Peyer's patch (tissue), 4 donors: Measurements from ENCODE around the gene CCND2. TPM values are rescaled to one million over a fixed set of nuclear protein-coding genes. Genes with fewer than 3 reads are reported as not detected.

Experiments used
- DNase-seq, 3 donors: peaks; one replicate each; pipeline ENCODE4 v3.0.0-alpha.2; 2017 to 2019
- H3K27ac ChIP-seq, 4 donors: fragments of 200-600 bp; sonication (generic); one replicate each; pipeline ENCODE4 v1.5.1; 2016 to 2019
- H3K27me3 ChIP-seq, 2 donors: fragments of 200-600 bp; sonication (generic); one replicate each; pipeline ENCODE4 v1.5.1; 2019
- H3K36me3 ChIP-seq, 3 donors: fragments of 200-600 bp; sonication (generic); one replicate each; pipeline ENCODE4 v1.5.1; 2016 to 2019
- H3K4me1 ChIP-seq, 4 donors: fragments of 200-600 bp; sonication (generic); one replicate each; pipeline ENCODE4 v1.5.1; 2016 to 2019
- H3K4me3 ChIP-seq, 4 donors: fragments of 200-600 bp; sonication (generic); 1 replicate in 3 of 4; 2 replicates in 1 of 4; pipeline ENCODE4 v1.5.1; 2016 to 2019; ENCODE audit warnings: mild to moderate bottlenecking in 1 of 4
- H3K9me3 ChIP-seq, 4 donors: fragments of 200-600 bp; sonication (generic); one replicate each; pipeline ENCODE4 v1.5.1; 2016 to 2019; ENCODE audit warnings: mild to moderate bottlenecking in 1 of 4
- POLR2A ChIP-seq, 2 donors: fragments of 450-650 bp; IDR thresholded peaks; one replicate each; pipeline ENCODE4 v1.5.1; 2017; ENCODE audit warnings: antibody characterized with exemption in 2 of 2, mild to moderate bottlenecking in 2 of 2, moderate library complexity in 2 of 2
- total RNA-seq, 4 donors: library from RNA; depleted of rRNA; stranded (reverse); fragments of >200 nt; gene quantifications; one replicate each; pipeline ENCODE4 v1.1.0, GENCODE V29; 2016
- TF ChIP-seq, protein P1 (sequence below), 6 experiments: fragments of 450-650 bp in 4 of 6; fragments of 200-600 bp in 2 of 6; sonication (generic) in 1 of 6; IDR thresholded peaks; one replicate each; pipeline ENCODE4 v1.5.1; 2017 to 2019; ENCODE audit warnings: antibody characterized with exemption in 6 of 6, mild to moderate bottlenecking in 3 of 6, moderate library complexity in 1 of 6

The CCND2 gene
- total RNA-seq, 4 donors from 2014 or later = 72.0 to 162 (median 97.6) TPM

DNA sequence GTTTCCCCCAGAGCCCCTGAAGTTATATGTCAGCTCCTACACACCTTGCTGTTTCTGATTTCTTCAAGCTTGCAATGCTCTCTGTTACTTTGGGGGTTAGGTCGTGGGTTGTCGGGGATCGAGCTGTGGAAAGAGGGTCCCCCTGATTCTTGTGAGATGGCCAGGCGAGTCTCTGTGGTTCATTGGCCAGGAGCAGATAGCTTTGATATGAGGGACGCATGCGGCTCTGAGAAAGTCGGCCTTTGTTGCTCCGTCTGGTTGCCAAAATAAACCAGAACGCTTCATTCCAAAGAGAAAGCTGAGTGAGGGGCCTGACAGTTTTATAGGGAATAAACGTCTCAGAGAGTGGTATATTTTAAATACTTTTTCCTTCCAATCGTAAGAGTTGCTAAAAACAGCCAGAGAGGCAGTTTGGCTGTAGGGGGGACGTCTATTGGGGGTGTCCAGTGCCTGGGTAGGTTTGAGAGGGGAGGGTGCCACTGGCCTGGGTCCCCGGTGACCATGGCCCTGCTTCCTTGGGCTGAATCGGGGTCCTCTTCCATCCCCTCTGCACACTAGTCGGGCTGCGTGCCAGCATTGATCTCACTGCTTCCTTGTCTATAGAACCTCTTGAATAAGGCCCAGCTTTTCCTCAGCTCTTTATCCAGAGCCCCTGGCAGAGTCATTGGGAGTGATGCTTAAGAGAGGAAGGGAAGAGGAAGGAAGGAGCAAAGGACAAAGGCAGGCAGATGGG is 18.9 kb downstream of the CCND2 start:
- no peak overlapping the region for H3K4me3 ChIP-seq
- H3K36me3 ChIP-seq = peaks cover 0 to 51% (median 0%) of the 10 kb centered on the region in 3 donors
- no peaks in the 10 kb centered on the region for H3K9me3 ChIP-seq
- H3K4me1 ChIP-seq = peaks cover 0 to 39% (median 1%) of the 10 kb centered on the region in 4 donors
- TF ChIP-seq, protein P1, sequence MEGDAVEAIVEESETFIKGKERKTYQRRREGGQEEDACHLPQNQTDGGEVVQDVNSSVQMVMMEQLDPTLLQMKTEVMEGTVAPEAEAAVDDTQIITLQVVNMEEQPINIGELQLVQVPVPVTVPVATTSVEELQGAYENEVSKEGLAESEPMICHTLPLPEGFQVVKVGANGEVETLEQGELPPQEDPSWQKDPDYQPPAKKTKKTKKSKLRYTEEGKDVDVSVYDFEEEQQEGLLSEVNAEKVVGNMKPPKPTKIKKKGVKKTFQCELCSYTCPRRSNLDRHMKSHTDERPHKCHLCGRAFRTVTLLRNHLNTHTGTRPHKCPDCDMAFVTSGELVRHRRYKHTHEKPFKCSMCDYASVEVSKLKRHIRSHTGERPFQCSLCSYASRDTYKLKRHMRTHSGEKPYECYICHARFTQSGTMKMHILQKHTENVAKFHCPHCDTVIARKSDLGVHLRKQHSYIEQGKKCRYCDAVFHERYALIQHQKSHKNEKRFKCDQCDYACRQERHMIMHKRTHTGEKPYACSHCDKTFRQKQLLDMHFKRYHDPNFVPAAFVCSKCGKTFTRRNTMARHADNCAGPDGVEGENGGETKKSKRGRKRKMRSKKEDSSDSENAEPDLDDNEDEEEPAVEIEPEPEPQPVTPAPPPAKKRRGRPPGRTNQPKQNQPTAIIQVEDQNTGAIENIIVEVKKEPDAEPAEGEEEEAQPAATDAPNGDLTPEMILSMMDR (IDR thresholded peaks at IDR 0.05) = no peak
- TF ChIP-seq POLR2A (IDR thresholded peaks at IDR 0.05) = no peak
- peak overlapping the region in 2 of 4 donors; percentile 16 to 17 for H3K27ac ChIP-seq
- no peaks in the 10 kb centered on the region for H3K27me3 ChIP-seq
- DNase-seq = peak in 1 of 3 donors; percentile 44

DNA sequence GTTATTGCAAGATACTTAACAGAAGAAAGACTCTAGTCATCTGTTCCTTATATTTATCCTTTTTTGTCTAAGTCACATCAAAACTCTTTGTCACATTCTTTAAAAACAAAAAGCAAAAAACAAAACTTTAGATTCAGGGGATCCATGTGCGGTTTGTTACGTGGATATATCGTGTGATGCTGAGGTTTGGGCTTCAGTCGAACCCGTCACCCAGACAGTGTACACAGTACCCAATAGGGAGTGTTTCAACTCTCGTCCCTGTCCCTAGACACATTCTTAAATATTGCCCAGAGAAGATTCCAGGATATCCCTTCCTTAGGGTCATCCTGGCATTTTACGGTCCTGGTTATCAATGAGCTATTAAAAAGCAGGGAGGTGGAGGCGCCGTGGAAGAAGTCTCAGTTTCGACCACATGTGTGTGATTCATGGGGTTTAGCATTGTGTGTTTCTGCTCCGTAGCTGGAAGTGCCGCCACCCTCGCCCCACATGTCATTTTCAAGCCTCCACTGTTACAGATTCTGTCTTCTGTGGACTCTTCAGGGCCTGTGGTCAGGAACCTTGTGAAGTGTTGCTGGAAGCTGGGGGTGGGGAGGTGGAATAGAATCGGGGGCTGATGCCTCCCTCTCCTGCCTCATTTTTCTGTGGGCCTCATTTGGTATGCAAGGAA is 19.9 kb downstream of the CCND2 start:
- Histone ChIP-seq H3K27me3 (no peaks in the 10 kb centered on the region), H3K9me3 (no peaks in the 10 kb centered on the region), H3K27ac (peak overlapping the region in 3 of 4 donors; percentile 1 to 16 (median 3)), H3K4me3 (no peak overlapping the region), H3K4me1 (peaks cover 0 to 30% (median 0%) of the 10 kb centered on the region in 4 donors), H3K36me3 (peaks cover 0 to 55% (median 0%) of the 10 kb centered on the region in 3 donors)
- TF ChIP-seq, protein P1 (IDR thresholded peaks at IDR 0.05) = no peak
- TF ChIP-seq POLR2A (IDR thresholded peaks at IDR 0.05) = no peak
- DNase-seq = no peak

DNA sequence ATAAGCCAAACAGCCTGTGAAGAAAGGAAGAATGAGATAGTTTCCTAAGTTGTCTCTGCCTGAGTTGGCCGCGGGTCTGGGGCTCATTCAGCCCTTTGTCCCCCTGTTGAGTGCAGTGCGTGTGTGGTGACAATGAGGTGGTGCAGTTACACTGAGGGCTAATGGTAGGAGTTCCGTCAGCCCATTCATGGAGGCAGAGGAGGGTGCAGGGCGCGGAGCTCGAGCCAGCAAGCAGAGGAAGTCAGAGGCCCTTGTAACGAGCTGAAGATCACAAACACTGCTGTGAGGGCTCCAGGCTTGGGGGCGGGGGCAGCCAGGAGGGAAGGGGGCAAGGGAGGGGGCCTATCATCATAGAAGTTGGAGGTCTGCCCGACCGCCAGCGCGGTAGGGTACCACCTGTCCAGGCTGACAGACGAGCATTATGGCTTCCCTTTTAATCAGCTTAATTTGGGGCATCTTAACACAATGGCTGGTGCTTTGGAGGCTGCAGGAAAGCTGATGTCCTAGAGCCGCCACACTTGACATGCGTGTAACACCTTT is 20.5 kb downstream of the CCND2 start:
- Histone ChIP-seq H3K27ac (peak overlapping the region in 3 of 4 donors; percentile 1 to 16 (median 3)), H3K27me3 (no peaks in the 10 kb centered on the region), H3K36me3 (peaks cover 0 to 55% (median 0%) of the 10 kb centered on the region in 3 donors), H3K4me1 (peaks cover 0 to 24% (median 0%) of the 10 kb centered on the region in 4 donors), H3K9me3 (no peaks in the 10 kb centered on the region), H3K4me3 (no peak overlapping the region)
- DNase-seq = no peak
- no peak for TF ChIP-seq POLR2A (IDR thresholded peaks at IDR 0.05)
- TF ChIP-seq, protein P1 (IDR thresholded peaks at IDR 0.05) = no peak

DNA sequence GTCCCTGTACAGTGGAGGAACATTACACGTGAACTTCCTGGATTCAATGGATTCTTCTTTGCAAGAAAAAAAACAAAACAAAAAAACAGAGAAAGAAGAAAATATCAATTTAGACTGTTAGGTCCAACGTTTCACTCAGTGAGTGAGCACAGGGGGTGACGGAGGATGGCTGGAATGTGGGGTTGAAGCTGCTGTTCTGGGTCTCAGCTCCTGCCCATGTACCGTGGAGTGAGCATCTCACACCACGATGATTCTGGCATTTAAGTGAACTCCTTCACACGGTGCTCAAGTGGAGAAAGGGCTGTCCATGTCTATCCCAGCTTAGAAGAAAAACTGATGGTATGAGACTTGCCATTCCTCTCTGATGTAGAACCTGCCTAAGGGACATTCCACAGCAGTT is 23.2 kb downstream of the CCND2 start:
- no peaks in the 10 kb centered on the region for H3K9me3 ChIP-seq
- H3K4me1 ChIP-seq = peaks cover 0 to 23% (median 0%) of the 10 kb centered on the region in 4 donors
- no peaks in the 10 kb centered on the region for H3K27me3 ChIP-seq
- peak in 1 of 3 donors; percentile 25 for DNase-seq
- TF ChIP-seq POLR2A (IDR thresholded peaks at IDR 0.05) = no peak
- TF ChIP-seq, protein P1 (IDR thresholded peaks at IDR 0.05) = no peak
- no peak overlapping the region for H3K4me3 ChIP-seq
- H3K27ac ChIP-seq = no peak overlapping the region
- peaks cover 0 to 58% (median 0%) of the 10 kb centered on the region in 3 donors for H3K36me3 ChIP-seq

DNA sequence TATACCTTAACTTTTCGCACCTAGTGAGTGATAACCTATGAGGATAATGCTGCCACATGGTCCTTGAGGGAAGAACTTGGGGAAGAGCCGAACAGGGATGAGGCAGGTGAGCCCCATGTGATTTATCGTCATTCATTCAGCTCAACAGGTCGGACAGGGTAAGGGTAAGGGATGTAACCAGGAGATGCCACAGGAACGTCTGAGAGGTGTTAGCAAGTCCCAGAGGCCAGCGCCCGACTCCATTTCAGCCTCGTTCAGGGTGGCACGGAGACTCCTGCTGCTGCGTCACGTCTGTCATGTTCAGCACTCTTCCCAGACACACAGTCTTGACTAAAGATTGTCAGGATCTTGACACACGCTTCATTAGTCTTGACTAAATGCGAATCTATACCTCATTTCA is 24.1 kb downstream of the CCND2 start:
- no peaks in the 10 kb centered on the region for H3K27me3 ChIP-seq
- peaks cover 0 to 32% (median 0%) of the 10 kb centered on the region in 4 donors for H3K4me1 ChIP-seq
- no peaks in the 10 kb centered on the region for H3K9me3 ChIP-seq
- TF ChIP-seq POLR2A (IDR thresholded peaks at IDR 0.05) = no peak
- TF ChIP-seq, protein P1 (IDR thresholded peaks at IDR 0.05) = no peak
- no peak overlapping the region for H3K27ac ChIP-seq
- H3K4me3 ChIP-seq = no peak overlapping the region
- DNase-seq = peak in 1 of 3 donors; percentile 41
- H3K36me3 ChIP-seq = peaks cover 0 to 66% (median 0%) of the 10 kb centered on the region in 3 donors
